Ovary (tissue), 3 donors: ENCODE results near the gene MPHOSPH9.

Experiments
- EP300 ChIP-seq: sonication (generic); formaldehyde crosslinking; IDR thresholded peaks from one replicate; pipeline ENCODE4 v1.6.1; 2017; ENCODE audit warnings: antibody characterized with exemption
- POLR2A ChIP-seq: fragments of 450-650 bp; IDR thresholded peaks from one replicate; pipeline ENCODE4 v1.6.1; 2017; ENCODE audit warnings: antibody characterized with exemption, mild to moderate bottlenecking, moderate library complexity
- TF ChIP-seq, protein P1 (sequence below), 3 donors: fragments of 450-650 bp in 2 of 3; fragments of 200-600 bp in 1 of 3; IDR thresholded peaks; one replicate each; pipeline versions ENCODE4 v1.5.1 to v1.8.0; 2016 to 2022; ENCODE audit warnings: antibody characterized with exemption in 3 of 3, mild to moderate bottlenecking in 1 of 3
- donor health status: DM: no; HTN: no; CAD: no.

DNA sequence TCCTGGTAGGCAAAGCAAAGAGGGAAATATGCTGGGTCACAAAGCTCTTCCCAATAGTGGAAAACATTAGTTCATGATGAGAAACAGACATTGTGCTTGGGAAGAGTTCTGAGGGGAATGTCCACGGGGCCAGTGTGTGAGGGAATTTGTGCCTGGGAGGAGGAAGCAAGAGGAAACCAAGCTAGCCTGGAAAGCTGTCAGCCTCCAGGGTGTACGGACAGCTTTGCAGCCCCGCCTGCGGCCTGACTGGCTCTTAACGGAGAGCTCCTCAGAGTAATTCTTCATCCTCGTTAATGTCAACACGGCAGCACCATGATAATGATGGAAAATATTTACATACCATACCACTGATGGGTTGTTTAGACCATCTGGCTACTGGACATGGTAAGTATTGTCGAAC, 114.4 kb downstream of the MPHOSPH9 start:
- TF ChIP-seq, protein P1, sequence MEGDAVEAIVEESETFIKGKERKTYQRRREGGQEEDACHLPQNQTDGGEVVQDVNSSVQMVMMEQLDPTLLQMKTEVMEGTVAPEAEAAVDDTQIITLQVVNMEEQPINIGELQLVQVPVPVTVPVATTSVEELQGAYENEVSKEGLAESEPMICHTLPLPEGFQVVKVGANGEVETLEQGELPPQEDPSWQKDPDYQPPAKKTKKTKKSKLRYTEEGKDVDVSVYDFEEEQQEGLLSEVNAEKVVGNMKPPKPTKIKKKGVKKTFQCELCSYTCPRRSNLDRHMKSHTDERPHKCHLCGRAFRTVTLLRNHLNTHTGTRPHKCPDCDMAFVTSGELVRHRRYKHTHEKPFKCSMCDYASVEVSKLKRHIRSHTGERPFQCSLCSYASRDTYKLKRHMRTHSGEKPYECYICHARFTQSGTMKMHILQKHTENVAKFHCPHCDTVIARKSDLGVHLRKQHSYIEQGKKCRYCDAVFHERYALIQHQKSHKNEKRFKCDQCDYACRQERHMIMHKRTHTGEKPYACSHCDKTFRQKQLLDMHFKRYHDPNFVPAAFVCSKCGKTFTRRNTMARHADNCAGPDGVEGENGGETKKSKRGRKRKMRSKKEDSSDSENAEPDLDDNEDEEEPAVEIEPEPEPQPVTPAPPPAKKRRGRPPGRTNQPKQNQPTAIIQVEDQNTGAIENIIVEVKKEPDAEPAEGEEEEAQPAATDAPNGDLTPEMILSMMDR (IDR thresholded peaks at IDR 0.05): no peak
- TF ChIP-seq POLR2A (no peak), EP300 (no peak)
